ENCODE measurements around the gene LRRC51.

DNA sequence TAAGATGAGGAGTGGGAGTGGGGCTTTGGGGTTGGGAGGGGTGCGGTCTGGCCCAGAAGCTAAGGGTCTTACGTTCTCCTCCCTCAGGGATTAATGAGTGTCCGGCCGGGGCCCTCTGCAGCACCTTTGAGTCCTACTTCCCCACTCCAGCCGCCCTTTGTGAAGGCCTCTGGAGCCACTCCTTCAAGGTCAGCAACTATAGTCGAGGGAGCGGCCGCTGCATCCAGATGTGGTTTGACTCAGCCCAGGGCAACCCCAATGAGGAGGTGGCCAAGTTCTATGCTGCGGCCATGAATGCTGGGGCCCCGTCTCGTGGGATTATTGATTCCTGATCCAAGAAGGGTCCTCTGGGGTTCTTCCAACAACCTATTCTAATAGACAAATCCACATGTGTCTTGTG is 58.9 kb downstream of the LRRC51 start:
- TF ChIP-seq, protein P1, sequence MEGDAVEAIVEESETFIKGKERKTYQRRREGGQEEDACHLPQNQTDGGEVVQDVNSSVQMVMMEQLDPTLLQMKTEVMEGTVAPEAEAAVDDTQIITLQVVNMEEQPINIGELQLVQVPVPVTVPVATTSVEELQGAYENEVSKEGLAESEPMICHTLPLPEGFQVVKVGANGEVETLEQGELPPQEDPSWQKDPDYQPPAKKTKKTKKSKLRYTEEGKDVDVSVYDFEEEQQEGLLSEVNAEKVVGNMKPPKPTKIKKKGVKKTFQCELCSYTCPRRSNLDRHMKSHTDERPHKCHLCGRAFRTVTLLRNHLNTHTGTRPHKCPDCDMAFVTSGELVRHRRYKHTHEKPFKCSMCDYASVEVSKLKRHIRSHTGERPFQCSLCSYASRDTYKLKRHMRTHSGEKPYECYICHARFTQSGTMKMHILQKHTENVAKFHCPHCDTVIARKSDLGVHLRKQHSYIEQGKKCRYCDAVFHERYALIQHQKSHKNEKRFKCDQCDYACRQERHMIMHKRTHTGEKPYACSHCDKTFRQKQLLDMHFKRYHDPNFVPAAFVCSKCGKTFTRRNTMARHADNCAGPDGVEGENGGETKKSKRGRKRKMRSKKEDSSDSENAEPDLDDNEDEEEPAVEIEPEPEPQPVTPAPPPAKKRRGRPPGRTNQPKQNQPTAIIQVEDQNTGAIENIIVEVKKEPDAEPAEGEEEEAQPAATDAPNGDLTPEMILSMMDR (IDR thresholded peaks at IDR 0.05; ENCODE audit: insufficient read depth, low read length, poor library complexity, severe bottlenecking), result no peak
- TF ChIP-seq EZH2phosphoT487 (conservative IDR thresholded peaks at IDR 0.05; ENCODE audit: low read length), result no peak

Data from SU-DHL-6 (cell line).